PFSK-1 (cell line): ENCODE data around the gene FOXN3.

Experiments
- FOXP2 ChIP-seq: optimal IDR thresholded peaks from 2 replicates; pipeline ENCODE3; 2011; ENCODE audit warnings: borderline replicate concordance, control low read depth, inconsistent platforms; ENCODE audit not compliant: insufficient read depth; ENCODE audit errors: extremely low read length, extremely low read depth
- POLR2AphosphoS5 ChIP-seq: IDR thresholded peaks from 2 replicates; pipeline ENCODE4 v1.6.1; 2012; ENCODE audit warnings: low read depth, mild to moderate bottlenecking, control low read depth, low read length, moderate library complexity
- SIN3A ChIP-seq: IDR thresholded peaks from 2 replicates; pipeline ENCODE4 v1.6.1; 2012; ENCODE audit warnings: mild to moderate bottlenecking, low read length, moderate library complexity, borderline replicate concordance; ENCODE audit not compliant: insufficient read depth
- TAF1 ChIP-seq: IDR thresholded peaks from 2 replicates; pipeline ENCODE4 v1.6.1; 2012; ENCODE audit warnings: low read length, control low read depth, borderline replicate concordance; ENCODE audit not compliant: insufficient read depth
- TF ChIP-seq, protein P1 (sequence below), 2 experiments: IDR thresholded peaks; 2 replicates each; pipeline versions ENCODE4 v1.6.1 to v1.8.0; 2011 to 2012; ENCODE audit warnings: low read depth in 2 of 2, low read length in 2 of 2, control low read depth in 1 of 2, inconsistent platforms in 1 of 2, mild to moderate bottlenecking in 1 of 2, moderate library complexity in 1 of 2; ENCODE audit not compliant: insufficient read depth in 1 of 2

DNA sequence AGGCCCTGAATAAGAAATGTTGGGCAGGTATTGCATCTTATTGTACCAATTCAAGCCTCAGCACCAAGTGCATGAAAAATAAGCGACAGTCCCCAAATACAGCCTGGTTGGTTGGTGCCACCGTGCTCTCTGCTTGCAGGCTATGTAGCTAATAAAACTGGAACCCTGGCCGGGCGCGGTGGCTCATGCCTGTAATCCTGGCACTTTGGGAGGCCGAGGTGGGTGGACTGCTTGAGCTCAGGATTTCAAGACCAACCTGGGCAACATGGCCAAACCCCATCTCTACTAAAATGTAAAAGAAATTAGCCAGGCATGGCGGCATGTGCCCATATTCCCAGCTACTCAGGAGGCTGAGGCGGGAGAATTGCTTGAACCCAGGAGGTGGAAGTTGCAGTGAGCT, 25.5 kb downstream of the FOXN3 start:
- TF ChIP-seq SIN3A (no peak), POLR2AphosphoS5 (no peak), FOXP2 (no peak), TAF1 (no peak)
- TF ChIP-seq, protein P1, sequence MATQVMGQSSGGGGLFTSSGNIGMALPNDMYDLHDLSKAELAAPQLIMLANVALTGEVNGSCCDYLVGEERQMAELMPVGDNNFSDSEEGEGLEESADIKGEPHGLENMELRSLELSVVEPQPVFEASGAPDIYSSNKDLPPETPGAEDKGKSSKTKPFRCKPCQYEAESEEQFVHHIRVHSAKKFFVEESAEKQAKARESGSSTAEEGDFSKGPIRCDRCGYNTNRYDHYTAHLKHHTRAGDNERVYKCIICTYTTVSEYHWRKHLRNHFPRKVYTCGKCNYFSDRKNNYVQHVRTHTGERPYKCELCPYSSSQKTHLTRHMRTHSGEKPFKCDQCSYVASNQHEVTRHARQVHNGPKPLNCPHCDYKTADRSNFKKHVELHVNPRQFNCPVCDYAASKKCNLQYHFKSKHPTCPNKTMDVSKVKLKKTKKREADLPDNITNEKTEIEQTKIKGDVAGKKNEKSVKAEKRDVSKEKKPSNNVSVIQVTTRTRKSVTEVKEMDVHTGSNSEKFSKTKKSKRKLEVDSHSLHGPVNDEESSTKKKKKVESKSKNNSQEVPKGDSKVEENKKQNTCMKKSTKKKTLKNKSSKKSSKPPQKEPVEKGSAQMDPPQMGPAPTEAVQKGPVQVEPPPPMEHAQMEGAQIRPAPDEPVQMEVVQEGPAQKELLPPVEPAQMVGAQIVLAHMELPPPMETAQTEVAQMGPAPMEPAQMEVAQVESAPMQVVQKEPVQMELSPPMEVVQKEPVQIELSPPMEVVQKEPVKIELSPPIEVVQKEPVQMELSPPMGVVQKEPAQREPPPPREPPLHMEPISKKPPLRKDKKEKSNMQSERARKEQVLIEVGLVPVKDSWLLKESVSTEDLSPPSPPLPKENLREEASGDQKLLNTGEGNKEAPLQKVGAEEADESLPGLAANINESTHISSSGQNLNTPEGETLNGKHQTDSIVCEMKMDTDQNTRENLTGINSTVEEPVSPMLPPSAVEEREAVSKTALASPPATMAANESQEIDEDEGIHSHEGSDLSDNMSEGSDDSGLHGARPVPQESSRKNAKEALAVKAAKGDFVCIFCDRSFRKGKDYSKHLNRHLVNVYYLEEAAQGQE (IDR thresholded peaks at IDR 0.05; ENCODE audit: insufficient read depth in 1 of 2, low read depth in 2 of 2, low read length in 2 of 2) = no peak
